Activated CD4-positive, alpha-beta T cell treated with anti-CD3 and anti-CD28 coated beads, Interleukin-2, amount 10 ng/mL, durations not matched to agents 7 days and 5 days (primary cell): ENCODE results near the gene CATSPERB. TPM values are rescaled to one million over a fixed set of nuclear protein-coding genes. Genes with fewer than 3 reads are reported as not detected.
"Not testable (repeated sequence)": the region's sequence is repeated elsewhere in the genome, so short reads cannot be mapped to it uniquely, and the experiment has no call there.

Source experiments
- CTCF ChIA-PET: fragments of 350-600 bp; sonication (Branson Sonifier 250); formaldehyde crosslinking; loops from one replicate; lab custom pipeline; 2021; ENCODE audit warnings: antibody characterized with exemption; lab: Charles Lee
- POLR2A ChIA-PET: fragments of 350-600 bp; sonication (Branson Sonifier 250); formaldehyde crosslinking; loops from one replicate; lab custom pipeline; 2021; ENCODE audit warnings: antibody characterized with exemption; lab: Charles Lee
- DNase-seq: peaks from one replicate; pipeline ENCODE4 v3.0.0-alpha.2; 2020
- H3K27ac Mint-ChIP-seq: one replicate; pipeline ENCODE4 v1.8.0; 2021; ENCODE audit warnings: mild to moderate bottlenecking, moderate library complexity, mixed read lengths
- H3K27me3 Mint-ChIP-seq: one replicate; pipeline ENCODE4 v1.8.0; 2021; ENCODE audit warnings: mixed read lengths
- H3K36me3 Mint-ChIP-seq: one replicate; pipeline ENCODE4 v1.8.0; 2021; ENCODE audit warnings: low read depth, mixed read lengths
- H3K4me1 Mint-ChIP-seq: one replicate; pipeline ENCODE4 v1.8.0; 2021; ENCODE audit warnings: mixed read lengths
- H3K4me3 Mint-ChIP-seq: one replicate; pipeline ENCODE4 v1.8.0; 2021; ENCODE audit warnings: mild to moderate bottlenecking, moderate library complexity, mixed read lengths
- H3K9me3 Mint-ChIP-seq: one replicate; pipeline ENCODE4 v1.8.0; 2021; ENCODE audit warnings: mixed read lengths
- total RNA-seq, 2 experiments: library from RNA; stranded (reverse); gene quantifications; one replicate each; pipeline ENCODE4 v1.2.3, GENCODE V29; 2021

Gene CATSPERB
- total RNA-seq, 2 experiments from 2014 or later = 3.9 to 4.8 TPM

DNA sequence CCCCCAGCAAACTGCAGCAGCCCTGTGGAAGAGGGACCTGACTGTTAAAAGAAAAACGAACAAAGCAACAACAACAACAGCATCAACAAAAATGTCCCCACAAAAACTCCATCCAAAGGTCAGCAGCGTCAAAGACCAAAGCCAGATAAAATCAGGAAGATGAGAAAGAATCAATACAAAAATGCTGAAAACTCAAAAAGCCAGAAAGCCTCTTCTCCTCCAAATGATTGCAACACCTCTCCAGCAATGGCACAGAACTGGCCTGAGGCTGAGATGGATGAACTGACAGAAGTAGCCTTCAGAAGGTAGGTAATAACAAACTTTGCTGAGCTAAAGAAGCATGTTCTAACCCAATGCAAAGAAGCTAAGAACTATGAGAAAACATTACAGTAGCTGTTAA, 176.4 kb downstream of the CATSPERB start:
- peaks cover 12% of the 10 kb centered on the region for H3K9me3 Mint-ChIP-seq
- H3K4me1 Mint-ChIP-seq = no peaks in the 10 kb centered on the region
- H3K36me3 Mint-ChIP-seq = no peaks in the 10 kb centered on the region
- no peak overlapping the region for H3K4me3 Mint-ChIP-seq
- ChIA-PET POLR2A (no interaction called here), CTCF (no interaction called here)
- no peak overlapping the region for H3K27ac Mint-ChIP-seq
- peaks cover 14% of the 10 kb centered on the region for H3K27me3 Mint-ChIP-seq
- no peak for DNase-seq

DNA sequence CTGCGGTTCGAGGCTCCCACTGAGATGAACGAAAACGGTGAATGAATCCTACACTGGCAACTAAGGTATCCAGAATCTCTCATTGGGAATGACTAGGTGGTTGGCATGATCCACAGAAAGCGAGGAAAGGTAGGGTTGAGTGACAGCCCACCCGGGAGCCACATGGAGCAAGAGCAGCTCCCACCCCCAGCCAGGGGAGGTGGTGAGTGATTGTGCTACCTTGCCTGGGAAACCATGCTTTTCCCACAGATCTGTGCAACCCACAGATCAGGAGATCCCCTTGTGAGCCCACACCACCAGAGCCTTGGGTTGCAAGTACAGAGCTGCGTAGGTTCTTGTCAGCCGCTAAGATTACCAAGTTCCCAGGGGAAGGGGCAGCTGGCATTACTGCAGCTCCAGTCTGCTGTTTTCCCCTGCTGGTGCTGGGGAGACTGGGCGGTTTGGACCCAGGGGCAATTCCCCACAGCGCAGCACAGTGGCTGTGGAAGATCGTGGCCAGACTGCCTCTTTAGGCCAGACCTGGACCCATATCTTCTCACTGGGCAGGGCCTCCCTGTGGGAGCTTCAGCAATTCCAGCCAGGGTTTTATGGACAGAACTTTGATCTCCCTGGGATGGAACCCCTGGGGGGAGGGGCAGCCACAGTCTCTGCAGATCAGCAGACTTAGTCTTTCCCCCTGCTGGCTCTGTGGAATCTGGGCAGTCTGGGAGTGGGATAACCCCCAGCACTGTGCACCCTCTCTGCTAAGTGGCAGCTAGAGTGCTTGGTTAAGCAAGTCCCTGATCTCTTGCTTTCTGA, 177.2 kb downstream of the CATSPERB start:
- Mint-ChIP-seq H3K4me3 (no peak overlapping the region), H3K4me1 (no peaks in the 10 kb centered on the region), H3K9me3 (peaks cover 12% of the 10 kb centered on the region), H3K27ac (no peak overlapping the region), H3K36me3 (no peaks in the 10 kb centered on the region), H3K27me3 (peaks cover 11% of the 10 kb centered on the region)
- ChIA-PET CTCF (interaction anchor here (1.5 kb wide), 1 partner anchor 20 kb away, joined by 3 read pairs; no protein-coding TSS in a partner anchor), POLR2A (no interaction called here)
- DNase-seq = no peak

DNA sequence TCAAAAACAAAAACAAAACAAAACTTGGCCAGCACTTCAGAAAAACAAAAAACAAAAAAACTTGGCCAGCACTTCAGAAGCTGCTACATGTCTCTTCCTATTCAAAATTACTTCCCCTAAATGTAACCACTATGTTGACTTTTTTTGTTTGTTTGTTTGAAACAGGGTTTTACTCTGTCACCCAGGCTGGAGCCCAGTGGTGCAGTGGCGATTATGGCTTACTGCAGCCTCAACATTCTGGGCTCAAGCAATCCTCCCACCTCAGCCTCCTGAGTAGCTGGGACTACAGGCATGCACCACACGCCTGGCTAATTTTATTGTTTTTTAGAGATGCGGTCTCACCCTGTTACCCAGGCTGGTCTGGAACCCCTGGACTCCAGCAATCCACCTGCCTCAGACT, 183.8 kb downstream of the CATSPERB start:
- peaks cover 6% of the 10 kb centered on the region for H3K27me3 Mint-ChIP-seq
- no peaks in the 10 kb centered on the region for H3K36me3 Mint-ChIP-seq
- H3K9me3 Mint-ChIP-seq = no peaks in the 10 kb centered on the region
- ChIA-PET CTCF (no interaction called here), POLR2A (no interaction called here)
- no peak for DNase-seq
- H3K27ac Mint-ChIP-seq = no peak overlapping the region
- no peak overlapping the region for H3K4me3 Mint-ChIP-seq
- H3K4me1 Mint-ChIP-seq = no peaks in the 10 kb centered on the region

DNA sequence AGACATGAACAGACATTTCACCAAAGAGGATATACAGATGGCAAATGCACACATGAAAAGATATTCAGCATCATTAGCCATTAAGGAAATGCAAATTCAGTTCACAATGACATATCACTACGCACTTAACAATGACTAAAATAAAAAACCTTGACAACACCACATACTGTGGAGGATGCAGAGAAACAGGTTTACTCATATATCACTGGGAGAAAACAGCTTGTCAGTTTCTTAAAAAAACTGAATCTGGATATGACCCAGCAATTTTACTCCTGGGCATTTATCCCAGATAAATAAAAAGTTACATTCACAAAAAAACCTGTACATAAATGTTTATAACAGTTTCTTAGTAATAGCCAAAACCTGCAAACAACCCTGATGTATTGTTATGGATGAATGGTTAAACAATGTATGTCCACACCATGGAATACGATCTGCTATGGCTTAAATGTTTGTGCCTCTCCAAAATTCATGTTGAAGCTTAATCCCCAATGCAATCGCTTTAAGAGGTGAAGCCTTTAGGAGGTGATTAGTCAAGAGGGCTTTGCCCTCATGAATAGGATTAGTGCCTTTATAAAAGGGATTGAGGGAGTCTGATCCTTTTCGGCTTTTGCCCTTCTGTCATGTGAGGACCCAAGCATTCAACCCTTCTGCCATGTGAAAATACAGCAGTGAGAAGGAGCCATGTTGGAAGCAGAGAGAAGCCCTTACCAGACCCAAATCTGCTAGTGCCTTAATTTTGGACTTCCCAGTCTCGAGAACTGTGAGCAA, 185.8 kb downstream of the CATSPERB start:
- ChIA-PET CTCF (no interaction called here), POLR2A (no interaction called here)
- DNase-seq = no peak
- H3K4me3 Mint-ChIP-seq = no peak overlapping the region
- H3K36me3 Mint-ChIP-seq = peaks cover 4% of the 10 kb centered on the region
- no peak overlapping the region for H3K27ac Mint-ChIP-seq
- H3K27me3 Mint-ChIP-seq = peaks cover 15% of the 10 kb centered on the region
- H3K9me3 Mint-ChIP-seq = peaks cover 14% of the 10 kb centered on the region
- no peaks in the 10 kb centered on the region for H3K4me1 Mint-ChIP-seq

DNA sequence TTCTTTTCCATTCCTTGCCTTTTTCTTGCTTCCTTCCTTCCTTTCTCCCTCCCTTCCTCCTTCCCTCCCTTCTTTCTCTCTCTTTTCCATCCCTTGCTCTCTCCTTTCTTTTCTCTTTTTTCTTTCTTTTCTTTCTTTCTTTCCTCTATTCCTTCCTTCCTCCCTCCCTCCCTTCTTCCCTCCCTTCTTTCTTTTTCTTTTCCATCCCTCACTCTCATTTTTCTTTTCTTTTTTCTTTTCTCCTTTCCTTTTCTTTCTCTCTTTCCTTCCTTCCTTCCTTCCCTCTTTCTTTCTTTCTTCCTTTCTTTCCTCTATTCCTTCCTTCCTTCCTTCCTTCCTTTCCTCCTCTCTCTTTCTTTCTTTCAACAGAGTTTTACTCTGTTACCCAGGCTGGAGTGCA, 186.7 kb downstream of the CATSPERB start:
- peaks cover 4% of the 10 kb centered on the region for H3K36me3 Mint-ChIP-seq
- CTCF ChIA-PET = no interaction called here
- POLR2A ChIA-PET = no interaction called here
- peaks cover 20% of the 10 kb centered on the region for H3K9me3 Mint-ChIP-seq
- H3K4me3 Mint-ChIP-seq = no peak overlapping the region
- peaks cover 19% of the 10 kb centered on the region for H3K27me3 Mint-ChIP-seq
- H3K4me1 Mint-ChIP-seq = no peaks in the 10 kb centered on the region
- DNase-seq = no peak
- H3K27ac Mint-ChIP-seq = no peak overlapping the region

DNA sequence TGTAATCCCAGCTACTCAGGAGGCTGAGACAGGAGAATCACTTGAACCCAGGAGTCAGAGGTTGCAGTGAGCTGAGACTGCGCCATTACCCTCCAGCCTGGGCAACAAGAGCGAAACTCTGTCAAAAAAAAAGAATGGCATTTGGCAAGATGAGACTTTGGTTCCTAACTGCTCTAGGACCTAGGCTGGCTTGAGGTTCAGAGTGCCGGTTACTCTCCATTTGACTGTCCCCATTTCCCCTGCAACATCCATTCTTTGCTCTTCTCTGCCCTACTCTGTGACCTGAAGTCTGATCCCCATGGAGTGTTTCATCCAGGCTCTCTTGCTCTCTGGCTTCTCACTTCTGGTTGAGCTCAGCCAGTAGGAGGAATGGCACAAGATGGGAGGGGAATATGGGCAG, 195.6 kb downstream of the CATSPERB start:
- no peak overlapping the region for H3K27ac Mint-ChIP-seq
- POLR2A ChIA-PET = no interaction called here
- peaks cover 17% of the 10 kb centered on the region for H3K27me3 Mint-ChIP-seq
- no peak overlapping the region for H3K4me3 Mint-ChIP-seq
- no peaks in the 10 kb centered on the region for H3K4me1 Mint-ChIP-seq
- H3K36me3 Mint-ChIP-seq = no peaks in the 10 kb centered on the region
- CTCF ChIA-PET = interaction anchor here (1.0 kb wide), 1 partner anchor 14 kb away, joined by 4 read pairs; no protein-coding TSS in a partner anchor
- peaks cover 24% of the 10 kb centered on the region for H3K9me3 Mint-ChIP-seq
- no peak for DNase-seq

DNA sequence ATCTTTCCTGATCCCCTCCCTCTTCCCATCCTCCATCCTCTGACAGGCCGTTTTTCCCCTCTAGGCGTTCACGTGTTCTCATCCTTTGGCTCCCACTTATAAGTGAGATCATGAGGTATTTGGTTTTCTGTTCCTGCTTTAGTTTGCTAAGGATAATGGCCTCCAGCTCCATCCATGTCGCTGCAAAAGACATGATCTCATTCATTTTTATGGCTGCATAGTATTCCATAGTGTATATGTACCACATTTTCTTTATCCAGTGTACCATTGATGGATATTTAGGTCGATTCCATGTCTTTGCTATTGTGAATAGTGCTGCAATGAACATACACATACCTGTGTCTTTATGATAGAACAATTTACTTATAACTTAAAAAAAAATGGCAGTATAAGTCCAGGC, 197.8 kb downstream of the CATSPERB start:
- H3K36me3 Mint-ChIP-seq, H3K9me3 Mint-ChIP-seq, DNase-seq, H3K4me1 Mint-ChIP-seq, H3K4me3 Mint-ChIP-seq, H3K27ac Mint-ChIP-seq, POLR2A ChIA-PET: not testable (repeated sequence)
- peaks cover 11% of the 10 kb centered on the region for H3K27me3 Mint-ChIP-seq
- CTCF ChIA-PET = interaction anchor here (0.5 to 0.6 kb wide), 2 partner anchors 25 to 114 kb away, joined by 3 read pairs; no protein-coding TSS in a partner anchor

DNA sequence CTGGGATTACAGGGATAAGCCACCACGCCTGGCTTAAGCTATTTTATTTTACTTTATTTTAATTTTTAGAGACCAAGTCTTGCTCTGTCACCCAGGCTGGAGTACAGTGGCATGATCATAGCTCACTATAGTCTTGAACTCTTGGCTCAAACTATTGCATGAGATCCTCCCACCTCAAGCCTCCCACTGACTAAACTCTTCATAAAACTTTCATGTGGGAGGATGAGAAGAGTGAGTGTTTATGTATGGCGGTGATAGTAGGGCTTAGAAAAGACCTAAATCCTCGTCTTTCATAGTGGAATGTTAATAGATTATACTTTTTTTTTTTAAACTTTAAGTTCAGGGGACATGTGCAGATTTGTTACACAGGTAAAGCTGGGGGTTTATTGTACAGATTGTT, 198.3 kb downstream of the CATSPERB start:
- H3K4me1 Mint-ChIP-seq = no peaks in the 10 kb centered on the region
- no peaks in the 10 kb centered on the region for H3K36me3 Mint-ChIP-seq
- no peak overlapping the region for H3K4me3 Mint-ChIP-seq
- ChIA-PET POLR2A (no interaction called here), CTCF (no interaction called here)
- peaks cover 11% of the 10 kb centered on the region for H3K27me3 Mint-ChIP-seq
- no peak overlapping the region for H3K27ac Mint-ChIP-seq
- no peak for DNase-seq
- peaks cover 4% of the 10 kb centered on the region for H3K9me3 Mint-ChIP-seq

Other genes starting within 250 kb of the CATSPERB start
- 100 to 1,000 TPM; 134 to 145 TPM for gene PPP4R3A, start 221.8 kb downstream of the CATSPERB start, total RNA-seq
- gene TC2N, start 135.4 kb upstream of the CATSPERB start, total RNA-seq = 100 to 1,000 TPM; 196 to 216 TPM
- gene FBLN5, start 215.6 kb upstream of the CATSPERB start, total RNA-seq = 1 to 10 TPM; 3.8 to 4.1 TPM